DMS114 treated with DMSO at 0.1 percent for 48 hours (cell line): ENCODE results near the gene B3GNT4.
"Not testable (repeated sequence)": the region's sequence is repeated elsewhere in the genome, so short reads cannot be mapped to it uniquely, and the experiment has no call there.

Source experiments
- DNase-seq: peaks from one replicate; lab custom pipeline; 2025; ENCODE audit not compliant: unreplicated experiment; lab: John Stamatoyannopoulos, UW

B3GNT4 gene

GRCh38 chr12:122187466-122187865, 16.0 kb upstream of the B3GNT4 start:
- DNase-seq, result no peak

GRCh38 chr12:122189626-122190475, 13.7 kb upstream of the B3GNT4 start:
- DNase-seq, result no peak

GRCh38 chr12:122190842-122191668, 12.5 kb upstream of the B3GNT4 start:
- DNase-seq, result peak; percentile 27

- no peak for DNase-seq
Measured at GRCh38 chr12:122192441-122192840, 11.1 kb upstream of the B3GNT4 start.

GRCh38 chr12:122194804-122195203, 8.7 kb upstream of the B3GNT4 start:
- DNase-seq, result no peak

- no peak for DNase-seq
Measured at GRCh38 chr12:122195405-122195804, 8.1 kb upstream of the B3GNT4 start.

- no peak for DNase-seq
Measured at GRCh38 chr12:122197612-122197966, 5.9 kb upstream of the B3GNT4 start.

GRCh38 chr12:122199484-122200355, 3.8 kb upstream of the B3GNT4 start:
- no peak for DNase-seq

- no peak for DNase-seq
Measured at GRCh38 chr12:122200541-122201175, 2.9 kb upstream of the B3GNT4 start.

GRCh38 chr12:122201381-122201780, 2.1 kb upstream of the B3GNT4 start:
- no peak for DNase-seq

- DNase-seq, result no peak
Measured at GRCh38 chr12:122202017-122202416, 1.5 kb upstream of the B3GNT4 start.

- DNase-seq, result not testable (repeated sequence)
Measured at GRCh38 chr12:122202811-122203210, 698 bp upstream of the B3GNT4 start.

GRCh38 chr12:122204167-122205052, 901 bp downstream of the B3GNT4 start:
- no peak for DNase-seq

- no peak for DNase-seq
Measured at GRCh38 chr12:122205053-122205925, 1.8 kb downstream of the B3GNT4 start.

- DNase-seq, result no peak
Measured at GRCh38 chr12:122206111-122206881, 2.8 kb downstream of the B3GNT4 start.

- DNase-seq, result no peak
Measured at GRCh38 chr12:122206976-122207375, 3.5 kb downstream of the B3GNT4 start.

- DNase-seq, result no peak
Measured at GRCh38 chr12:122207391-122207790, 3.9 kb downstream of the B3GNT4 start.
